IPS-18a (cell line): ENCODE results near the gene HOXC5.

Experiments
- H3K27ac ChIP-seq: one replicate; pipeline ENCODE4 v1.5.1; 2013; ENCODE audit warnings: low read length
- H3K27me3 ChIP-seq: one replicate; pipeline ENCODE4 v1.6.1; 2013; ENCODE audit warnings: mild to moderate bottlenecking, low read length; ENCODE audit not compliant: control insufficient read depth, insufficient read depth
- H3K36me3 ChIP-seq: one replicate; pipeline ENCODE4 v1.6.1; 2013; ENCODE audit warnings: low read depth, low read length; ENCODE audit not compliant: control insufficient read depth
- H3K4me1 ChIP-seq: one replicate; pipeline ENCODE4 v1.6.1; 2013; ENCODE audit warnings: low read depth, low read length; ENCODE audit not compliant: control insufficient read depth
- H3K4me3 ChIP-seq: one replicate; pipeline ENCODE4 v1.5.1; 2013; ENCODE audit warnings: low read length
- H3K9ac ChIP-seq: one replicate; pipeline ENCODE4 v1.6.1; 2013; ENCODE audit warnings: mild to moderate bottlenecking, low read length, moderate library complexity
- H3K9me3 ChIP-seq: one replicate; pipeline ENCODE4 v1.6.1; 2013; ENCODE audit warnings: low read depth, low read length; ENCODE audit not compliant: control insufficient read depth

Gene HOXC5

GRCh38 chr12:54004063-54004840 is 28.6 kb upstream of the HOXC5 start:
- H3K27me3 ChIP-seq = peaks cover 100% of the 10 kb centered on the region
- H3K9me3 ChIP-seq = no peaks in the 10 kb centered on the region
- H3K4me3 ChIP-seq = no peak overlapping the region
- no peaks in the 10 kb centered on the region for H3K36me3 ChIP-seq
- no peak overlapping the region for H3K9ac ChIP-seq
- peaks cover 1% of the 10 kb centered on the region for H3K4me1 ChIP-seq
- H3K27ac ChIP-seq = no peak overlapping the region

GRCh38 chr12:54004841-54005530 is 27.9 kb upstream of the HOXC5 start:
- Histone ChIP-seq H3K27ac (no peak overlapping the region), H3K4me1 (peaks cover 4% of the 10 kb centered on the region), H3K4me3 (no peak overlapping the region), H3K9ac (no peak overlapping the region), H3K27me3 (peaks cover 100% of the 10 kb centered on the region), H3K36me3 (no peaks in the 10 kb centered on the region), H3K9me3 (no peaks in the 10 kb centered on the region)

GRCh38 chr12:54005531-54005852 is 27.4 kb upstream of the HOXC5 start:
- no peaks in the 10 kb centered on the region for H3K9me3 ChIP-seq
- no peak overlapping the region for H3K27ac ChIP-seq
- peaks cover 100% of the 10 kb centered on the region for H3K27me3 ChIP-seq
- no peaks in the 10 kb centered on the region for H3K36me3 ChIP-seq
- H3K9ac ChIP-seq = no peak overlapping the region
- H3K4me3 ChIP-seq = no peak overlapping the region
- H3K4me1 ChIP-seq = peaks cover 4% of the 10 kb centered on the region

GRCh38 chr12:54005853-54006558 is 26.8 kb upstream of the HOXC5 start:
- H3K27ac ChIP-seq = no peak overlapping the region
- peaks cover 100% of the 10 kb centered on the region for H3K27me3 ChIP-seq
- H3K36me3 ChIP-seq = no peaks in the 10 kb centered on the region
- H3K9me3 ChIP-seq = no peaks in the 10 kb centered on the region
- H3K4me3 ChIP-seq = no peak overlapping the region
- H3K4me1 ChIP-seq = peaks cover 4% of the 10 kb centered on the region
- no peak overlapping the region for H3K9ac ChIP-seq

- Histone ChIP-seq H3K36me3 (no peaks in the 10 kb centered on the region), H3K9ac (no peak overlapping the region), H3K9me3 (no peaks in the 10 kb centered on the region), H3K27me3 (peaks cover 100% of the 10 kb centered on the region), H3K4me3 (no peak overlapping the region), H3K4me1 (peaks cover 4% of the 10 kb centered on the region), H3K27ac (no peak overlapping the region)
Observed at GRCh38 chr12:54006559-54007220, 26.2 kb upstream of the HOXC5 start.

- Histone ChIP-seq H3K9me3 (no peaks in the 10 kb centered on the region), H3K27me3 (peaks cover 100% of the 10 kb centered on the region), H3K4me1 (peaks cover 4% of the 10 kb centered on the region), H3K4me3 (no peak overlapping the region), H3K9ac (no peak overlapping the region), H3K36me3 (no peaks in the 10 kb centered on the region), H3K27ac (no peak overlapping the region)
Observed at GRCh38 chr12:54007538-54008259, 25.2 kb upstream of the HOXC5 start.

- no peak overlapping the region for H3K27ac ChIP-seq
- no peak overlapping the region for H3K9ac ChIP-seq
- peaks cover 100% of the 10 kb centered on the region for H3K27me3 ChIP-seq
- H3K36me3 ChIP-seq = no peaks in the 10 kb centered on the region
- H3K4me3 ChIP-seq = no peak overlapping the region
- no peaks in the 10 kb centered on the region for H3K9me3 ChIP-seq
- H3K4me1 ChIP-seq = peaks cover 4% of the 10 kb centered on the region
Observed at GRCh38 chr12:54008260-54008552, 24.6 kb upstream of the HOXC5 start.

GRCh38 chr12:54009171-54010052 is 23.4 kb upstream of the HOXC5 start:
- Histone ChIP-seq H3K27me3 (peaks cover 100% of the 10 kb centered on the region), H3K4me3 (no peak overlapping the region), H3K36me3 (no peaks in the 10 kb centered on the region), H3K27ac (no peak overlapping the region), H3K4me1 (peaks cover 4% of the 10 kb centered on the region), H3K9ac (no peak overlapping the region), H3K9me3 (no peaks in the 10 kb centered on the region)

- no peaks in the 10 kb centered on the region for H3K36me3 ChIP-seq
- no peak overlapping the region for H3K4me3 ChIP-seq
- peaks cover 100% of the 10 kb centered on the region for H3K27me3 ChIP-seq
- no peak overlapping the region for H3K27ac ChIP-seq
- peaks cover 4% of the 10 kb centered on the region for H3K4me1 ChIP-seq
- H3K9ac ChIP-seq = no peak overlapping the region
- H3K9me3 ChIP-seq = no peaks in the 10 kb centered on the region
Observed at GRCh38 chr12:54010053-54010971, 22.5 kb upstream of the HOXC5 start.
